NCI-H1417 (cell line): ENCODE results near the gene LDLRAD3.
A peak's percentile ranks its signal among the peaks of the same experiment; 100 is the strongest.
"Not testable (repeated sequence)": the region's sequence is repeated elsewhere in the genome, so short reads cannot be mapped to it uniquely, and the experiment has no call there.

Experiments
- DNase-seq, 3 experiments: peaks; one replicate each; lab custom pipeline; 2025; lab: John Stamatoyannopoulos, UW

Gene LDLRAD3, protein sequence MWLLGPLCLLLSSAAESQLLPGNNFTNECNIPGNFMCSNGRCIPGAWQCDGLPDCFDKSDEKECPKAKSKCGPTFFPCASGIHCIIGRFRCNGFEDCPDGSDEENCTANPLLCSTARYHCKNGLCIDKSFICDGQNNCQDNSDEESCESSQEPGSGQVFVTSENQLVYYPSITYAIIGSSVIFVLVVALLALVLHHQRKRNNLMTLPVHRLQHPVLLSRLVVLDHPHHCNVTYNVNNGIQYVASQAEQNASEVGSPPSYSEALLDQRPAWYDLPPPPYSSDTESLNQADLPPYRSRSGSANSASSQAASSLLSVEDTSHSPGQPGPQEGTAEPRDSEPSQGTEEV

DNA sequence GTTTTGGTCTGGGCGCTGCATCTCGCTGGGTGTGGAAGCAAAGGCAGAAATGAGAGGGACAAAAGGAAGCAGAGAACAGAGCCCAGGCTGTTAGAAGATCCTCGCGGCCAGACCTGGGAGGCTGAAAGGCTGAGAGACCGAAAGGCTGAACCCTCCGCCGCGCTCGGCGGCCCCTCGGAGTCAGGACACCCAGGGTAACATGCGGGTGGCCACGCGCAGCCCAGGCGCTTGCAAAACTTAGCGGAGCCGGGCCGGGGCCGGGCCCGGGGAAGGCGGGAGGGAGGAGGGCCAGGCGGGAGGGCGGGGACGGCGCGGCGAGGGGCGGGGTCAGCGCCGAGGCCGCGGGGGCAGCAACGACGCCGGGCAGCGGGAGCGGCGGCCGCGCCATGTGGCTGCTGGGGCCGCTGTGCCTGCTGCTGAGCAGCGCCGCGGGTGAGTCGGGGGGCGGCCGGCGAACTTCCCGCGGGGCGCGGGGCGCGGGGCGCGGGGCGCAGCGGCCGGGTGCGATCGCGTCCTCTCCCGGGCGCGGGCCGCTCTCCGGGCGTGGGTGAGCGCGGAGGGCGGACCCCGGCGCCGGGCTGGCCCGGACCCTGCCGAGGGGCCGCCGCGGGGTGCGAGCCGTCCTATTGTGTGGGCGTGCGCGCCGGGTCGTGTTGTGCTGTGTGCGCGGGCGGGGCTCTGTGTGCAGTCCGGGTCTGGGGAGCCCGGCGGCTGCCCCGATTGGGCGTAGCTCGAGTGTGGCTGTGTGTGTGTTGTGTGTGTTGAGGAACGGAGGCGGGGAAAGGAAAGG lies at the start of gene LDLRAD3:
Gene LDLRAD3 (plus strand): TSS at position 350 of the 790 bp plus-strand sequence. CDS start 37 bp downstream, at position 387.
- peak; percentile 79 to 87 (median 81) for DNase-seq

DNA sequence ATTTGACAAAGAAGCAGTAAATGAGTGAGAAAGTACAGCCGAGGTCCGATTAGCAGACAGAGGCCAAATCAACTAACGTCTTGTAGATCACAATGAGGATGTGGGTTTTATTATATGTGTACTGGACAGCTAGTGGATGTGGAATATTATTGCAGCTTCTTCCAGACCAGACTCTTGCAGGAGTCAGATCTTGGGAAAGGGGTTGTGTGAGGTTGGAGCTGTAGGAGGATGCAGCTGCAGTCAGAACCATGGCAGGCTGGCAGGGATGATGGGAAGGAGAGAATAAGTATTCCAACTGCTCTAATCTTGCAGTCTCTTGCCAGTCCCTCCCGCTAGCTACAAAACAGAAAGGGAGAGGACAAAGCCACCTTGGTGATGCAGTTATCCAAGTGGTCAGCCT lies 46.8 kb upstream of the LDLRAD3 start:
- DNase-seq = no peak

DNA sequence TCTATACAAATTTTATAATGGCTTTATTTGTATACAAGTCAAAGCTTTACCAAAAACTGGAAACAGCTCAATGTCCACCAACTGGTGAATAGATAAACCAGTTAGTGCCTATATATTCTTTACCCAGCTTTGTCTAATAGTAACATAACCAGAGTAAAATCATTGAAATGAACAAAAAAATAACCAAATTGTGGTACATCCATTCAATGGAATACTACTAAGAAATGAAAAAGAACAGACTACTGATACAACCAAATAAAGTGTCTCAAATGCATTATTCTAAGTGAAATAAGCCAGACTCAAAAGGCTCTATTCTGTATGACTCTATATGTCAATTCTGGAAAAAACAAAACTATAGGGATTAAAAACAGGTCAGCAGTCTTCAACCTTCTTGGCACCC lies 40.9 kb upstream of the LDLRAD3 start:
- DNase-seq = no peak

DNA sequence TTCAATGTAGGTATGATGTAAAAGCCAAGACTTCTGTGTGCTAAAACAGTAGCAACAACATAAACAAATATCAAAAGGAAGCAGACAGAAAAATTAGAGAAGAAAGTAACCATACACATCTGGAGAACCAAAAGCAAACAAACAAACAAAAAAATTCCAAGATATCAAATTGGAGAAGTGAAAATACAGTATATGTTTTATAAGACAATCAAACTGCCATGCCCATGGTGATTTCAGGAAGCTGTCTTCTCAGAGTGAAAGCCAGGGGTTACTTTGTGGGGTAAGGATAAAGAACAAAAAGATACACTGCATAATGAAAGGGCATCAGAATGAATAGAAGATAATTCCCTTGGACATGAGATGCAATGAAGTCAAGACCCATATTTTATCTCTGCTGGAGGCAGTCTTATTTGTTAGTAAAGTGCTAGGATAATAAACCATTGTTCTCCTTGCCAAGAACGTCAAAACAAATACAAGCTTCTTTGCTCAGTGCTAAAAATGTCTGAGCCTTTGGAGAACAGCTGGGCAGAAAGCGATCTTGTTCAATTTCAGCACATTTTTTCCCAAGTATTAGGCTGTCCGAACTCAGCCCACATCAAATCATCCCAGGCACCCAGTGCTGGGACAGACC lies 38.1 kb upstream of the LDLRAD3 start:
- DNase-seq = peak in 1 of 3 experiments; percentile 1

DNA sequence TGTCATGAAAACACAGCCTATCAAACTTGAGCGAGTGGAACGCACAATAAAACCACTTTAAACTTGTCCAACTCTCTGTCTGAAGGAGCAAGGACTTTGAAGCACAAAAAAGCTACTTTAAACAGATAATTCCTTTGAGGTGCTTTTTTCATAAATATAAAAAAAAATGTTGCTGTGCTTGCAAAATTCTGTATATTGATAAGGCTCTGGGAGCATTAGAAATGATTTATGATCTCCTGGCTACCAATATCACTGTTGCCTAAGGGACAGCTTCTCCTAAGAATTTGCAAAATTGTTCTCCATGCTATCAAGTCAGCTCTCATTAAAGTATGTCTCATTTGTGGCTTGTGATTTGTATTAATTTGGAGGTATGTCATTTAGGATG lies 37.6 kb upstream of the LDLRAD3 start:
- no peak for DNase-seq

DNA sequence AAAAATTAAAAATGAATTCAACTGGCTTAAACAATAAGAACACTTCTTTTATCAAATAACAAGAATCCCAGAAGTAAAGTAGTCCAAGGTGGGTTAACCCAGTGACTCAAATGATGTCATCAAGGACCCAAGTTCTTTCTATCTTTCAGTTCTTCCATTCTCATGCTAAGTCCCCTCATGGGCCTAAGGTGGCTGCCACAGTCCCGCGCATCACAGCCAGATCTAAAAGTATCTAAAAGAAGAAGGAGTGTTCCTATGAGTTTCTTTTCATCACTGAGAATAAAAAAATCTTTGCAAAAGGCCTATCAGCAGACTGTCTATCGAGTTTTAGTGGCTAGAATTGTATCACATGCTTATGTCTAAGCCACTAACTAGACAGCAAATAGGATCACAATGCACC lies 37.2 kb upstream of the LDLRAD3 start:
- DNase-seq = no peak

DNA sequence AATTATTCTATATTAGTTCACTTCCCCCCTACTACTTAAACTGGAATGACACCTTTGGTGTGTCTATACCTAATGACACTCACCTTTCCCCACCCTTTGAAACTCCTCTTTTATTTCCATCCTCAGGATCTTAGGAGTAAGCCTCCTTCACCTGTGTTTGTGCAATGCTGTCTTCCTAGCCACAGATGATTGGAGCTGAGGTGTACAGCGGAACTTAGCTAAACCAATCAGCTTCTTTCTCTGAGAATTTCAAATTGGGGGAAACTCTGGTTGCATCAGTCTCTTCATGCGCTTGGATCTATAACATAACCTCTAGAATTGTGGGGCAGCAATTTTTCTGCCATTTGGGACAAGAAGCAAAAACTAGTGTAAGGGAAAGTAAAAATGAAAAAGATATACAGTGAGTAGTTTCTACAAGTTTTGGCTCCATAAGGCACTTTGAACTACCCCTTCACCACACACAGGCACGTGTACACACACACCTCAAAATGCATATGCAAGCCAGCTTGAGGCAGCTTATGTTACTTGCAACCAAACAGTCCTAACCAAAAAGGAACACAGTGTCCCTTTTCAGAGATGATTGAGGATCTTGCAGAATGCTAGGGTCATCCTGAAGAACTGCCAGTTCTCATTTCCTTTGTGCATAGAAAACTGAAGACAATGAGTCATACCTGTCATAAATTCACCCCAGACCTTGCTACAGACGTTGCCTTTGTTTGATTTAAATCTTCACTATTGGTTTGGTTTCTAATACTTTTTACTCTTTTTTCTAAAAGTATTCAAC lies 36.0 kb upstream of the LDLRAD3 start:
- no peak for DNase-seq

DNA sequence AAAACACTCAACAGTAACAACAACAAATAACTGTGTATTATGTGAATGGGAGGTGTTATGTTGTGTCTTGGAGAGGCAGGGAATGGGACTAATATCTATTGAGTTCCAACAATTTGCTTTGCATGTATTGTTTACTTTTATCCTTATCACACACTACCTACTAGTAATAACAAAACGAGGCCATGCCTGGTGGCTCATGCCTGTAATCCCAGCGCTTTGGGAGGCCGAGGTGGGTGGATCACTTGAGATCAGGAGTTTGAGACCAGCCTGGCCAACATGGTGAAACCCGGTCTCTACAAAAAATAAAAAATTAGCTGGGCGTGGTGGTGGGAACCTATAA lies 35.5 kb upstream of the LDLRAD3 start:
- not testable (repeated sequence) for DNase-seq

DNA sequence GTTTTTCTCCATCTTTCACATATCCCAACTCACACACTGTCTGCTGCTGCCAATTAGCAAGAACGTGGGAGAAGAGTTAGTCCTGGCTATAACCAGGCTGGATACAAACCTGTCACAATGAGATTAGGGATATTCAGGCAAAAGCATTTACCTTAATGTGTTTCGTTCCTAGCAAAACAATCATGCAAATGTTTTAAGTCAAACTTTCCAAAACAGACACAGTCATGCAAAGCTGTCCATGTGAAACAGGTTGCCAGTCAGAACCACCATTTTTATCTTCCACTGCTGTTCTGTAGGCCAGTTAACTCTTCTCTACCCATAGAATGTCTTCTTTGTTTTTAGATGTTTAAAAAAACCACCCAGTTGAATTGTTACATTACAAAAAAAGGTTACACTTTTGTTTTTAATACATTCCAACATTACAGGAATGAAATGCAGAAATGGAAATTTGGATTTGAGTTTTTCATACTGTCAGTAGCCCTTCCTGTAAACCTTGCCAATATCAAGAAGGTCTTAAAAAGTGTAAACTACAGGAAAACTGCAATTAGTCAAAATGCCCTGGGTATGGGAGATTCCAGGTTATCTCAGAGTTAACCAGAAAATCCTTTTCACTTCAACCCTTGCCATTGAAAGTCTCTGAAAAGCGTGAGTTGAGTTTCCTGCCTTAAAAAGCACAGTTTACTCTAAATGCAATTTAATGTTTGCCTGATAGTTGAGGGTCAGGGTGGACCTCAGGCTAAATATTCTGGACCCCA lies 34.2 kb upstream of the LDLRAD3 start:
- DNase-seq = no peak

DNA sequence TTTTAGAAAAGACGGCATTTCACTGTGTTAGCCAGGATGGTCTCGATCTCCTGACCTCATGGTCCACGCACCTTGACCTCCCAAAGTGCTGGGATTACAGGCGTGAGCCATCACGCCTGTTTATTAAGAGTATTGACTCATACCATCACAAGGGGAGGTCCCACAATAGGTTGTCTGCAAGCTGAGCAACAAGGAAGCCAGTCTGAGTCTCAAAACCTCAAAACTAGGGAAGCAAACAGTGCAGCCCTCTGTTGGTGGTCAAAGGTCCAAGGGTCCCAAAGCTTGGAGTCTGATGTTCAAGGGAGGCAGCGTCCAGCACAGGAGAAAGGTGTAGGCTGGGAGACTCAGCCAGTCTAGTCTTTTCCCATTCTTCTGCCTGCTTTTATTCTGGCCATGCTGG lies 32.8 kb upstream of the LDLRAD3 start:
- no peak for DNase-seq

DNA sequence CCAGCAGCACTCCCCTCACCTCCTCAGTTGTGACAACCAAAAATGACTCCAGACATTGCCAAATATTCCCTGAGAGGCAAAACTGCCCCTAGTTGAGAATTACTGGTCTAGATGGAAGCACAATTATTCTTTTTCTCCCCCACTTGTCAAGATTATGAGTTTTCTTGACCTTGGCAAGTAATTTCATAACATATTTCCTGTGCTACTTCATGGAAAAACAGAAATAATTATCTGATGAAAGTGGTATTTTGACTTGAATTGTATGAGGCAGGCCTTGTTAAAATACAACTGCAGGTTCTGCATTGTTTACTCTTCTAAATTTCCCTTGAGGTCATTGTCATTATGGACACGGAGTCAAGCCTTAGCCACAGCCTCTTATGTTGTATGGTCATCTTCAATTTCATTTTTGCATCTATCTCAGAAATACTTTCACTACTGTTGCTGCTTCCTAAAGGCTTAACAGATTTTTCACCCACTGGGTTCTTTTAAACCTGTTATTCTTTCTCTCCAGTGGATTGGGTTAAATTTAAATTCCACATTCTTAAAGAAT lies 32.2 kb upstream of the LDLRAD3 start:
- no peak for DNase-seq

DNA sequence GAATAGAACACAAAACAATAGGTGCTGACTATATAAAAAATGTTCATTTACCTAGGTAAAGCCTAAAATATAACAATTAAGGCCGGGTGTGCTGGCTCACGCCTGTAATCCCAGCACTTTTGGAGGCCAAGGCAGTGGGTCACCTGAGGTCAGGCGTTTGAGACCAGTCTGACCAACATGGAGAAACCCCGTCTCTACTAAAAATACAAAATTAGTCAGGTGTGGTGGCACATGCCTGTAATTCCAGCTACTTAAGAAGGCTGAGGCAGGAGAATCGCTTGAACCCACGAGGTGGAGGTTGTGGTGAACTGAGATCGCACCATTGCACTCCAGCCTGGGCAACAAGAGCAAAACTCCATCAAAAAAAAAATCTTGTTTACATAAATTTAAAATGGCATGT lies 31.4 kb upstream of the LDLRAD3 start:
- not testable (repeated sequence) for DNase-seq

DNA sequence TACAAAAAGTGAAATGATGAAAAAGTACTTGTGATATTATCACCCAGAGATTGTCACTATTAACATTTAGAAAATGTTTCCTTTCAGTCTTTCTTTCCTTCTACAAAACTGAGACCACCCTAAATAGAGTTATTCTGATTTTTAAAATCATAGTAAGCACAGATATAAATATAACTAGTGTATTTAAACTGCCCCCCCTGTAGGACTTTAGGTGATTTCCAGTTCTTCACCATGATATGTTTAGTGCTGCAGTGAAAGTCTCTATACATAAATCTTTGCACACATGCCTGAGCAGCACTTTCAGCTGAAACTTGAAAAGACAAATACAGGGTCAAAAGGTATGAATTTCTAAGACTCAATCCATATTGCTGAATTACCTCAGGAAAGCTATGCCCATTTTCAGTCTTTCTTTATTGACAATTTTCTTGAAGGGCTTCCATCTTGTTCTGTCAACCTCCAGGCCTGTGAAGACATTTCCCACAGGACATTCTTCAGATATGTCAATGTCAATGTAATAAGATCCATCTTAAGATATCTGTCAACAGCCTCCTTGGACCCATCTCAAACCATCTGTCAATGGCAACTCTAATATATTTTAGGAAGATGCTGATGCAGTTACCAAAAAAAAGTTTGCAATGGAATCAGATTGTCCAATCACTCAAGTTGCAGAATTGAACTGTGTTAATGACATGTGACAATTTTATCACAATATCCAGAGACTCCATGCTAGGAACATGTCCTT lies 30.8 kb upstream of the LDLRAD3 start:
- no peak for DNase-seq

DNA sequence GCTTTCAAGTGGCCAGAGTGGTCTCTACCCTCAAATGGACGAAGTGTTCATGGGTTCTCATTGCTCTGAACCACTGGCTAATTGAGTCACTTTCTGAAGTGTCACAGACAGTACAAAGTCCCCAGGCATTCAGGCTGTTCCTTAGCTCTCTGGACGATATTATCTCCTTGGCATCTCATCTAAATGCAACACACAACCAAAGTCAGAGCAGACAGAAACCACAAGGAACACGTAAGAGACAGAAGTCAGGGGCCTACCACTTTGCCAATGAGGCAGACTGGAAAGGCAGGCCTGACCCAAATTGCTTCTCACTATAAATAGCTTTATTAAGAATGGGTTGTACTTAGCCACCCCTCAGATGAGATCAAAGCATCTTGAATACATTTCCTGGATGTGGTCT lies 29.0 kb upstream of the LDLRAD3 start:
- no peak for DNase-seq

DNA sequence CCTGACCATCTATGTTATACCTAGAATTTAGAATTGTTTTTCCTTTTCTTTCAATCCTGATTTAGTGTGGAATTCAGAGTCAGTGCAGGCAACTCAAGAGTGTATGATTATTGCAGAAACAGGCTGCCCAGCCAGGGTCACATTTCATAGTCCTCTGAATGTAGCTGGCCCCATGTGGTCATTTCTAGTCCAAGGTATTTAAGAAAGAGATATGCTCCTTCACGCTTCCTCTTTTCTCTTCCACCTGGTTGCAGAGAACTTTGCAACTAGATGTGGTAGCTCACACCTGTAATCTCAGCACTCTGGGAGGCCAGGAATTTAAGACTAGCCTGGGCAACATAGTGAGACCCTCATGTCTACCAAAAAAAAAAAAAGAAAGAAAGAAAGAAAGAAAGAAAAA lies 27.6 kb upstream of the LDLRAD3 start:
- DNase-seq = no peak

DNA sequence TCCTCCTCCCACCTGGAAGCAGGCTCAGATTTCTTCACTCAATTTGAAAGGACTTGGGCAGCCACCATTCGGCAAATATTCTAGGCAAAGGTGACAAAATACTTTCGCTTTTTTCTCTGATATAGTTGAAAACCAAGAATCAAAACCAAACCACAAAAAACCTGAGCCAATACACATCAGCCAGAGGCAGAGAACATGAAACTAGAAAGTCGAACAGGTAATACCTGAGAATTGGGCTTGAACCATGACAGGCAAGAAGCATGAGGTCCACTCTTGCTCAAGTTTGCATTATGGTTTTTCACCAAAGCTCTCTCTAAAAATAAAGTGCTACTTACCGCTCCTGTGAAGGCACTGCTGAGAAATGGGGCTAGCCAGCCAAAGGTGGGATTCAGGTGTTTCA lies 26.2 kb upstream of the LDLRAD3 start:
- no peak for DNase-seq

DNA sequence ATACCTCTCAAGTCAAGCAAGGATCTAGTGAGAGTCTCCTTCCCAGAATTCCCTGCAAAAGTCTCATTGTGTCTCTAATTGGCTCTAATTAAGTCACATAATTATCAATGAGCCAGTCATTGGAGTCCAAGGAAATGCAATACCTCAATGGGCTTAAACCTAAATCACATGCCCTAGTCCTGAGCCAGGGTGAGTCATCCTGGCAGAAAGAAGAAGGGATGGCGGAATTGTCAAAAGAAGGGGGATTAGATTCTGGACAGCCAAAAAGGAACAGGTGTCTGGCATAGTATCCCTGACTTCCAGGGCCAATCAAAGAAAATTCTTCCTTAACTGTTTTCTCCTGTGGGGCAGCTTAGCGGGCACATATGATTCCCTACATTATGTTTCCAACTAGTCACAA lies 25.1 kb upstream of the LDLRAD3 start:
- peak in 2 of 3 experiments; percentile 33 to 36 for DNase-seq

DNA sequence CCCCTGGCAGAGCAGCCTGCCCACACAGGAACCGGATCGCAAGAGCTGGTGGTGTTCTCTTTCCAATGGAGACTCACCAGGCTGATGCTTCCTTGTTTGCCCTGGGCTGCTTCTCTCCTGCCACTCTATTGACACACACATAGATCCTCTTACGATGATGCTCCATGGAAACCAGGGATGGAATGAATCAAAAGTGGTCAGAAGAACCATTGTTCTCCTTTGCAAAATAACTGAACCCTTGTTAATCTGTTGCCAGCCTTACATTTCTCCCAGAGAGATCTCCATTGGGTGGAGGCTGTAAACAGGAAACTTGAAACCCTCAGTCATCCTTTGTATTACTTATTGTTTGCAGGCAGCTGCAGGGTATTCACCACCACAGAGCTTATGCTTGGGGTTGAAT lies 24.6 kb upstream of the LDLRAD3 start:
- peak; percentile 56 to 83 (median 78) for DNase-seq

DNA sequence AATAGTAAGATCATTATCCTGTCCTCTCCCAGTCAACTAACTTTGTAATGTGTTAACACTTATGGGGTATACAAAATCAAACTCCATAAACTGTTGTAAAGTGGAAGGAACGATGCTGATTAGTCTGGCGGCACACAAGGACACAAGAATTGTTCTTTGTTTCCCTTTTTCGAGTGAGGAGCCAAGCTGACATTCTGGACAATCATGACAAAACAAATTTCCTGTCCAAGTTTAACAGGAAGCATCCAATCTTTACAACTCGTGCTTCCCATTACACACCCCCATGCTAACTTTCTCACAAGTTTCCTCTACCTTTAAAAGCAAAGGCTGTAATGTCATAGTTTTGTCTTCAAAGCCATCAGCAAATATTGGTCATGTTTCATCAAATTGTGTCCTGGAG lies 20.4 kb upstream of the LDLRAD3 start:
- no peak for DNase-seq

DNA sequence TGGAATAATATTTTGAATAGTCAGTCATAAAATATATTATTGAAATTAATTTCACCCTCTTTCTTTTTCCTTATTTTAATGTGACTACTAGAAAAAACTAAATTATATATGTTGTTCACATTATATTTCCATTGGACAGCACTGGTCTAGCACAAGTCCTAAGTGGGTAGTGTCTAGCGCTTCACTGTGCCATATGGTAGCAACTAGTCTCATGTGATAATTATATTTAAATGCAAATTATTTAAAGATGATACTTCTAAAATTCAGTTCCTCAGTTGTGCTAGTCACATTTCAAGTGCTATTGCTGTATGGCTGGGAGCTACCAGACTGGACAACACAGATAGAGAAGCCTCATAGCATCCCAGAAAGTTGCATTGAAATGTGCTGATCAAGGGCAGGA lies 19.1 kb upstream of the LDLRAD3 start:
- DNase-seq = no peak
